GM23248 (cell line): ENCODE data around the gene PCSK9. TPM values are rescaled to one million over a fixed set of nuclear protein-coding genes. Genes with fewer than 3 reads are reported as not detected.

Experiments used
- DNase-seq: peaks from one replicate; pipeline ENCODE4 v3.0.0-alpha.2; 2015
- H2AFZ ChIP-seq: fragments of 200-600 bp; sonication (generic); 2 replicates; pipeline ENCODE4 v1.6.1; 2016; ENCODE audit warnings: antibody characterized with exemption
- H3F3A ChIP-seq: fragments of 200-600 bp; sonication (generic); 2 replicates; pipeline ENCODE4 v1.6.1; 2016; ENCODE audit warnings: mild to moderate bottlenecking, antibody characterized with exemption, mixed run types; ENCODE audit not compliant: insufficient read depth
- H3K27ac ChIP-seq: fragments of 200-600 bp; sonication (generic); 2 replicates; pipeline ENCODE4 v1.5.1; 2016; ENCODE audit warnings: mild to moderate bottlenecking
- H3K27me3 ChIP-seq: fragments of 200-600 bp; sonication (generic); replicated peaks from 2 replicates; pipeline ENCODE4 v1.6.1; 2016; ENCODE audit warnings: mild to moderate bottlenecking; ENCODE audit not compliant: insufficient read depth
- H3K36me3 ChIP-seq: fragments of 200-600 bp; sonication (generic); 2 replicates; pipeline ENCODE4 v1.6.1; 2016; ENCODE audit warnings: low read depth, mild to moderate bottlenecking
- H3K4me1 ChIP-seq: fragments of 200-600 bp; sonication (generic); 2 replicates; pipeline ENCODE4 v1.6.1; 2016; ENCODE audit warnings: mild to moderate bottlenecking; ENCODE audit not compliant: insufficient read depth
- H3K4me2 ChIP-seq: fragments of 200-600 bp; sonication (generic); one replicate; pipeline ENCODE4 v1.6.1; 2016; ENCODE audit warnings: mild to moderate bottlenecking; ENCODE audit not compliant: unreplicated experiment
- H3K4me3 ChIP-seq: fragments of 200-600 bp; sonication (generic); 2 replicates; pipeline ENCODE4 v1.5.1; 2016; ENCODE audit warnings: mild to moderate bottlenecking
- H3K79me2 ChIP-seq: fragments of 200-600 bp; sonication (generic); 2 replicates; pipeline ENCODE4 v1.6.1; 2016; ENCODE audit warnings: mild to moderate bottlenecking; ENCODE audit not compliant: insufficient read depth
- H3K9ac ChIP-seq: fragments of 200-600 bp; sonication (generic); 2 replicates; pipeline ENCODE4 v1.6.1; 2016; ENCODE audit warnings: mild to moderate bottlenecking
- H3K9me2 ChIP-seq: fragments of 200-600 bp; sonication (generic); 2 replicates; pipeline ENCODE4 v1.6.1; 2016; ENCODE audit warnings: mixed run types, mild to moderate bottlenecking, moderate library complexity; ENCODE audit not compliant: insufficient read depth
- H3K9me3 ChIP-seq: fragments of 200-600 bp; sonication (generic); one replicate; pipeline ENCODE4 v1.6.1; 2017; ENCODE audit warnings: low read depth
- H4K20me1 ChIP-seq: fragments of 200-600 bp; sonication (generic); 2 replicates; pipeline ENCODE4 v1.6.0; 2016; ENCODE audit not compliant: insufficient read depth
- EZH2 ChIP-seq: fragments of 200-600 bp; sonication (generic); IDR thresholded peaks from 2 replicates; pipeline ENCODE4 v1.6.1; 2018; ENCODE audit warnings: antibody characterized with exemption, mild to moderate bottlenecking; ENCODE audit not compliant: insufficient read depth, poor library complexity, severe bottlenecking
- EZH2phosphoT487 ChIP-seq: fragments of 200-600 bp; sonication (generic); IDR thresholded peaks from 2 replicates; pipeline ENCODE4 v1.6.1; 2018; ENCODE audit warnings: antibody characterized with exemption, moderate library complexity, mild to moderate bottlenecking, low read depth; ENCODE audit not compliant: insufficient read depth
- WGBS, 2 experiments: methylation state at CpG; one replicate each; pipeline ENCODE4 v1.1.6; 2015 to 2017; ENCODE audit warnings: low lambda C conversion rate in 2 of 2, low coverage in 1 of 2; ENCODE audit errors: missing lambda C conversion rate in 2 of 2; 5-methylcytosine and 5-hydroxymethylcytosine counted together
- in situ Hi-C: fragments of 300-500 bp; cut with MboI; formaldehyde crosslinking; loops from 2 replicates; pipeline ENCODE4 v1.15.0; 2020
- polyA plus RNA-seq: library from polyadenylated mRNA; unstranded; fragments of >200 nt; fragmentation: Nextera tagmentation; extraction: Ambion mirVana; gene quantifications from 2 replicates; pipeline ENCODE4 v1.2.1, GENCODE V29; 2016
- total RNA-seq: library from RNA; depleted of rRNA; stranded (reverse); fragments of >200 nt; shearing (Covaris generic); gene quantifications from 2 replicates; pipeline ENCODE4 v1.2.3, GENCODE V29; 2014

PCSK9 gene
- total and polyA plus RNA-seq, 2 experiments from 2014 or later, result 0.11 to 0.16 TPM

- Histone ChIP-seq H3K36me3 (no peaks in the 10 kb centered on the region), H3K9me3 (no peaks in the 10 kb centered on the region), H3K9me2 (no peaks in the 10 kb centered on the region), H3K27ac (no peak within 1 kb of the TSS), H3K9ac (no peak within 1 kb of the TSS), H3F3A (no peaks in the 10 kb centered on the region), H3K4me3 (no peak within 1 kb of the TSS), H3K27me3 (peaks cover 9% of the 10 kb centered on the region; the same call in 1 of the 2 replicates), H3K79me2 (no peaks in the 10 kb centered on the region), H3K4me1 (no peaks in the 10 kb centered on the region), H3K4me2 (no peak within 1 kb of the TSS), H2AFZ (no peak within 1 kb of the TSS), H4K20me1 (no peaks in the 10 kb centered on the region)
- in situ Hi-C loops, result no loop called here
- TF ChIP-seq EZH2phosphoT487 (no peak), EZH2 (no peak)
- 81% methylated on average over 7 of the region's 7 CpGs for WGBS, 2 experiments
- no peak for DNase-seq
Measured at GRCh38 chr1:54998677-54999076, 40.7 kb upstream of the PCSK9 start, which contains the start of gene BSND. Gene BSND, plus strand, starts transcription at chr1:54998933. Its CDS starts 254 bp downstream, at chr1:54999187.

- no peak for TF ChIP-seq EZH2
- no peak for TF ChIP-seq EZH2phosphoT487
- no peak overlapping the region for H3K4me3 ChIP-seq
- no peaks in the 10 kb centered on the region for H3F3A ChIP-seq
- no peaks in the 10 kb centered on the region for H3K9me2 ChIP-seq
- no peak for DNase-seq
- H3K9me3 ChIP-seq, result no peaks in the 10 kb centered on the region
- no peaks in the 10 kb centered on the region for H4K20me1 ChIP-seq
- no peaks in the 10 kb centered on the region for H3K36me3 ChIP-seq
- H3K4me1 ChIP-seq, result no peaks in the 10 kb centered on the region
- H3K27me3 ChIP-seq, result peaks cover 9% of the 10 kb centered on the region; the same call in 1 of the 2 replicates
- no peaks in the 10 kb centered on the region for H3K79me2 ChIP-seq
- in situ Hi-C loops, result no loop called here
- H3K27ac ChIP-seq, result no peak overlapping the region
- H3K9ac ChIP-seq, result no peak overlapping the region
- H2AFZ ChIP-seq, result no peak overlapping the region
- H3K4me2 ChIP-seq, result no peak overlapping the region
- 47 to 51% methylated on average over 7 to 8 of the region's 8 CpGs for WGBS, 2 experiments
Measured at GRCh38 chr1:55000110-55001085, 39.0 kb upstream of the PCSK9 start.

- Histone ChIP-seq H3K4me3 (no peak overlapping the region), H3K27me3 (peaks cover 9% of the 10 kb centered on the region; the same call in 1 of the 2 replicates)
- 74 to 75% methylated on average over 4 of the region's 4 CpGs for WGBS, 2 experiments
Measured at GRCh38 chr1:55001311-55001710, 38.0 kb upstream of the PCSK9 start.

GRCh38 chr1:55002686-55003085, 36.7 kb upstream of the PCSK9 start:
- DNase-seq, result no peak
- peaks cover 4% of the 10 kb centered on the region; the same call in 1 of the 2 replicates for H3K4me1 ChIP-seq
- no peak overlapping the region for H2AFZ ChIP-seq
- no peaks in the 10 kb centered on the region for H3K9me3 ChIP-seq
- TF ChIP-seq EZH2, result no peak
- no peak for TF ChIP-seq EZH2phosphoT487
- H3K27ac ChIP-seq, result no peak overlapping the region
- H3K4me2 ChIP-seq, result no peak overlapping the region
- H3K36me3 ChIP-seq, result no peaks in the 10 kb centered on the region
- no peaks in the 10 kb centered on the region for H3K9me2 ChIP-seq
- no peaks in the 10 kb centered on the region for H3K79me2 ChIP-seq
- 0 out of 2 replicates have a peak, but pooled peaks cover under 1% of the 10 kb centered on the region for H3F3A ChIP-seq
- WGBS, 2 experiments, result 37 to 59% methylated on average over 2 of the region's 2 CpGs
- H4K20me1 ChIP-seq, result no peaks in the 10 kb centered on the region
- in situ Hi-C loops, result no loop called here
- H3K27me3 ChIP-seq, result peaks cover 3% of the 10 kb centered on the region; the same call in 1 of the 2 replicates
- no peak overlapping the region for H3K4me3 ChIP-seq
- no peak overlapping the region for H3K9ac ChIP-seq

More at GRCh38 chr1:55001311-55001710, 38.0 kb upstream of the PCSK9 start:
- Histone ChIP-seq H3K79me2 (no peaks in the 10 kb centered on the region), H3K4me2 (no peak overlapping the region), H3K36me3 (no peaks in the 10 kb centered on the region), H3F3A (no peaks in the 10 kb centered on the region), H3K27ac (no peak overlapping the region), H3K9me2 (no peaks in the 10 kb centered on the region), H3K9me3 (no peaks in the 10 kb centered on the region), H3K9ac (no peak overlapping the region), H3K4me1 (no peaks in the 10 kb centered on the region), H4K20me1 (no peaks in the 10 kb centered on the region), H2AFZ (no peak overlapping the region)
- TF ChIP-seq EZH2 (no peak), EZH2phosphoT487 (no peak)
- in situ Hi-C loops, result no loop called here
- DNase-seq, result no peak
